Inflammatory macrophage treated with lipopolysaccharide for 1 hour (primary cell): ENCODE measurements around the gene ZNF664.

Source experiments
- DNase-seq, 2 donors: peaks; one replicate each; pipeline ENCODE4 v3.0.0-alpha.2; 2020 to 2022

ZNF664 gene

DNA sequence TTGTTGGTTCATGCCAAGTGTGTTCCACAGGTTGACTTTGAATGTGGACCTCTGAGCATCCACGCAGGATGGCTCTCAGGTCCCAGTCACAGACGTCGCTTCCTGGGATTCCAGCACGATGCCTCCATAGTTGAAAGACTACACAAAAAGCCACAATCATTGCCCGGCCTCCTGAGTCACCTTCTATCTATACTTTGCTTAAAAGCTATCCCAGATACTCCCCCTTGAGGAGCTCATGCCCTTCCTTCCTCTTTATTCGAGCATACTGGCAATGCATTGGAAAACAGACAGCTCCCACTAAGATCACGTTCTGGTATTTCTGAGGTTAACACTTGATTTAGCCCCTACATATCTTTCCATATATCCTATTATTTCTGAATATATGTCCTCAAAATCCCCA, 40.1 kb downstream of the ZNF664 start:
- DNase-seq: no peak

DNA sequence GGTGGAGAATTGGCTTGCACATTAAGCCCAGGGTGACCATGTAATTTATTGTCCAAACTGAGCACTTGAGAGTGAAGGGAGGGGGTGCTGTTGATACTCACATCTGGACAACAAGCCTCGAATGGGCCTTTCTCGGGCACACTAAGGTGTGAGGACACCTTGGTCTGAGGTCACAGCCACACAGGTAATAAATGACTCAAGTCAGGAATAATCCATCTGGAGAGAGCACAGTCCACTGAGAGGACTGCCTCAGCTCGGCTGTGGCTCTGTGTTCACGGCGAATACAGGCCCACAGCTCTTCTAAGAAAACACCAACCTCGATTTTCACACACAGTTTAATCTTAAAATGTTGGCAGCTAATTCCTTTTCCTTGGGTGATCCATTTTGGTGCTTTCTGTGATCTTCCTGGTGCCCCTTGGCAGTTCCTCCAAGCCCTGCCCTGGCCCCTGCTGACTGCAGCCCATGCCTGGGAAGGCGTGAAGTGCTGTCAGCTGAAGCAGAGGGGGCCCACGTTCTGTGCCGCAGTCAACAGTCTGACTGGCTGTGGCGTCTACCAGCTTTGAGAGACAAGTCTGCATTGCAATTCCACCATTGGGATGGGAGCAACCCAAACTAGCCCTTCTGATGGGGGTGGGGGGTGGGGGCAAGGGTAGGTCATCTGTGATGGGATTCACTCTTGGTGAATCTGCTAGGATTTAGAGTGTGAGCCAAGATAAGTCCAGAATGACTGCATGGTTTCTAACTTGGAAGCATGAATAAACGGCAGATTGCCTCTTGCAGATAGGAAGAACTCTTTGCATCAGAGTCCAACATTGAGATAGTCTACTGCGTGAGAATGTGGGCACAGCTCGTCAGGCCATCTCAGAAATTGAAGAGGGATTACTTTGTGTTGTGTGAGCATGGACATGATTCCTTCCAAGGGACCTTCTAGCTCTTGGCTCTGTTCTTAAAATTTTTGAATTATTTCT, 42.8 kb downstream of the ZNF664 start:
- no peak for DNase-seq

DNA sequence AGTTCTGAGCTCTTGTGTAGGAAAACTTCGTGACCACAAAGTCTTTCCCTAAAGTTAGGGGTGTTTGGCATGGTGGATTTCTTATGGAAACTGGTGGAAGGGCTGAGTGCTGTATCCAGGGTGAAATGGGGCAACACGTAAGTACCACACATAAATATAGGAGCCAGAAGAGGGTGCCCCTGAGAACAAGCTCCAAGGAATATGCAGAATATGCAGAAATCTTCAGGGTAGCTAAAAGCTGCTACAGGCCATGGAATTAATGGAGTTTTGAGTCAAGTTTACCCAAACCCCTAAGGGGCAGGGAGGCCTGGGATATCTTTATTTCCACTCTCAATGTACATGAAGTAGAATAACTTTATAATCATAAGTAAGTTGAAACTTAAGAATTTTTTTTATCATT, 44.0 kb downstream of the ZNF664 start:
- DNase-seq: no peak

DNA sequence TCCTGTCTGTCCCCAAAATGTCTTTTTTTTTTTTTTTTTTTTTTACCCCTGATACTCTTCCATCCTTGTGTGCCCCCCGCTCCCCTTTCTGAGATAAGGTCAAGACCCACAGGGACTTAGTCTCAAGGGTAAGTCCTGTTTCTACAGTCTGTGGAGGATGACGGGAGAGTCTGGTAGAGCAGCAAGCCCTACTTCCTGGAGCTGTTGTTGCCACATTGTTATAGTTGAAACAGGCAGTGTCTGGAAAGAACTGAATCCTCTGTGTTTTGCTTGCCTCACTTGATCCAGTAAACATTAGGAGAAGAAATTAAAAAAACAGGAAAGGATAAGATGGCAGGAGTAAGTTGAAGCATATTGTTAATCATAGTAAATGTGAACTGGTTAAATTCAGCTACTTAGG, 45.5 kb downstream of the ZNF664 start:
- DNase-seq: no peak

DNA sequence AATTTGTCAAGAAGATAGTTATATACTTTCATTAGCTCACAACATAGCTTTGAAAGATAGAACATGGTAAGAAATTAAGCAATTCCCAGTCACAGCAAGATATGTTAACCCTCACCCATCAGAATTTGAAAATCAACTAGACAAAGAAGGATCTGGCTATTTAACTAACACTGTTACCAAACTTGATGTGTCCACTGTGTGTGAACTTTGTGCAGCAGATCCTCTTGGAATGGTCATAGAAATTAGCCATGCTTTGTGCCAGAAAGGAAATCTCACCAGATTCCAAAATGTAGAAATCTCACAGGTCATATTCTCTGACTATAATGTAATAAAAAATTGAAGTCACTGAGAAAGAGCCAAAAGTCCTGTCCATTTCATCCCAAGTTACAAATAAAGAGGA, 46.1 kb downstream of the ZNF664 start:
- no peak for DNase-seq

DNA sequence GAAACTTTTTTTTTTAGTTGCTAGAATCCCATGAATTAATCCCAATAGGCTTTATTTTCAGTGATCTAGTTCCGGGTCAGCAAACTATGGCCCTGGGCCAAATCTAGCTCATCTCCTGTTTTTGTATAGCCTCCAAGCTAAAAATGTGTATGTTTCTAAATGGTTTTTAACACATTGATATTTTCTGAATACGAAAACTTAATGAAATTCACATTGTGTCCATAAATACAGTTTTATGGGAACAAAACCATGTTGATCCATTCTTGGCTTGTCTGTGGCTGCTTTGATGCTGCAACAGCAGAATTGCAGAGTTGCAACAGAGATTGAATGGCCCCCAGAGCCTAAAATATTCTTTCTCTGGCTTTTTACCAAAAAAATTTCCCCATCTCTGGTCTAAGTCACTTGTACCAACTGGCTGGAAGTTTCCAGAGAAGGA, 47.5 kb downstream of the ZNF664 start:
- DNase-seq: no peak

DNA sequence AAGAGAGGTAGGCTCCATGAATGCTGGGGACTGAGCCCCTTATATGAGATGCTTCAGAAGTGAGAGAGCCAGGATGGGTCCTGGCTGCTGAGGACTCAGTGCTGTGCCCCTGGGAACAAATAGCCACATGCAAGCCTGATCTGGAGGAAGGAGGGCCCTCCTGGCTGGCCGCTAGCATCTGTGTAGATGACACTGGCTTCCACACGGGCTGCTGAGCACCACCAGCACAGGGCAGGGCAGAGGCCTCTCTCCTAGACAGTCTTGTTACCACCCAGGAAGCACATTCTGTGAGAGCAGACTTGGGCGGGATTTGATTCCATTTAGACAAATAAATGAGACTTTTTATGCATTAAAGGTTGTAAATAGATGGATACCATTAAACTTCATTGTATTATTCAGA, 48.0 kb downstream of the ZNF664 start:
- DNase-seq: no peak

DNA sequence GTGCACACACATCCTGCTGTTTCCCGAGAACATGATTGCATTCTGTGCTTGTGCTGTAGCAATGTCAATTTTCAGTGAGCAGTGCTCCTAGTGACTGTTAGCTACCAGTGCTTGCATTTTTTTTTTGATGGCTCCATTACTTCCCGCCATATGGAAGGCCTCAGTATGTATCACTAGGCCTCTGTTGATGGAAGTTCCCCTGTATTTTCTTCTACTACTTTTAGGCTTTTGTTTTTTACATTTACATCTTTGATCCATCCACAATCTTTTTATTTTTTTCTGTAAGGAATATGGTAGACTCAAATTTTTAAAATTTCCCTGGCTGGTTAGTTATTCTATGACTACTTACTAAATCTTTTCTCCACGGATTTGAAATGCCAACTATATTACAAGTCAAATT, 49.1 kb downstream of the ZNF664 start:
- no peak for DNase-seq

DNA sequence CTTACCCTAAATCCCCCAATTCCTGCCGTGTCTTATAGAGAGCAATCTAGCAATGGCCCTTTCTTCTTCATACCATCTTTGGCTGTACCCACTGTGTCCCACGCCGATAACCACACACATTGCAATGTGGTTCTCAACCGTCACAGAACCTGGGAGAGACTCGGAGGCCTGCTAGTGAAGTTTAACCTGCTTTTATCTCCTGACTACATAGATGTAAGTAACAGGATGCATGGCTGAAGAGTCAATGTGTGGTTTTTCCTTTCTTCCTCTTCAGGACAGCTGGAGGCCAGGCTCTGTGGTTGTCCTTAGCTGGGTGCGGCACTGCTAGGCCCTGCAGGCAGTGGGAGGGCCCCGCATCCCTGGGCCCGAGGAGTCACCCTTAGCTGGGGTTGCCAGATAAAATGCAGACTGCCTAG, 51.3 kb downstream of the ZNF664 start:
- peak in 1 of 2 donors; percentile 31 for DNase-seq

DNA sequence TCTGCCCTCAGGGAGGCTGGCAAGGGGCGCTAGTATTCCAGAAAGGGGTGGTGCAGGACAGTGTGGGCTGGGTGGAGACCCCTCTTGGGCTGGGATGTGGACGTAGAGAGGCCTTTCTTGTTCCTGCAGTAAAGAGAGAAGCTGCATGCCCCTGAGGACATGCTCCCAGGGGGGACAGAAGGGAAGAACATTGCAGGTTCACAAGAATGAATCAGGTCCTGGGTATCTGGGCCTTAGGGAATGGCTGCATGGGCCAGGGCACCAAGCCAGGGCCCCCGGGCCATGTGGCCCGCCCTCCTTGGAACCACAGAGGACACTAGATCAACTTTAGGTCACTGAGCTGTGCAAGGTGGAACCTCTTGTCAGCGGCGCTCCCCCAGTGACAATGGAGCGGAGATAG, 51.8 kb downstream of the ZNF664 start:
- no peak for DNase-seq

DNA sequence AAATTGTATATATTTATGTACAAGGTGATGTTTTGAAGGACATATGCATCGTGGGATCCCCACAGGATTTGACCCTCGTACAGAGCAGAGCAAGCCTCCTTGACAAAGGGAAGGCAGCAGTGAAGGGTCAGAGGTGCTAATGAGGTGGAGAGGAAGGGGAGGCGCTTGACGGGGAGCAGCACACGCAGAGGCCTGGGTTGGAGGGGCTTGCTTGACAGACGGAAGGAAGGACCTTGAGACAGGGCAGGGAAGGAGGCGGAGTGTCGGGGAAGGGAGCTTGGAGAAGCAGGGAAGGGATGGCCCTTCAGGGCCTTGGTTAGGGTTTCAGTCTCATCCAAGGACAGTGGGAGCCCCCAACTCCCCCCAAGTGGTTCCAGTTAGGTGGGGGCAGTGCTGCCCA, 52.6 kb downstream of the ZNF664 start:
- DNase-seq: no peak

DNA sequence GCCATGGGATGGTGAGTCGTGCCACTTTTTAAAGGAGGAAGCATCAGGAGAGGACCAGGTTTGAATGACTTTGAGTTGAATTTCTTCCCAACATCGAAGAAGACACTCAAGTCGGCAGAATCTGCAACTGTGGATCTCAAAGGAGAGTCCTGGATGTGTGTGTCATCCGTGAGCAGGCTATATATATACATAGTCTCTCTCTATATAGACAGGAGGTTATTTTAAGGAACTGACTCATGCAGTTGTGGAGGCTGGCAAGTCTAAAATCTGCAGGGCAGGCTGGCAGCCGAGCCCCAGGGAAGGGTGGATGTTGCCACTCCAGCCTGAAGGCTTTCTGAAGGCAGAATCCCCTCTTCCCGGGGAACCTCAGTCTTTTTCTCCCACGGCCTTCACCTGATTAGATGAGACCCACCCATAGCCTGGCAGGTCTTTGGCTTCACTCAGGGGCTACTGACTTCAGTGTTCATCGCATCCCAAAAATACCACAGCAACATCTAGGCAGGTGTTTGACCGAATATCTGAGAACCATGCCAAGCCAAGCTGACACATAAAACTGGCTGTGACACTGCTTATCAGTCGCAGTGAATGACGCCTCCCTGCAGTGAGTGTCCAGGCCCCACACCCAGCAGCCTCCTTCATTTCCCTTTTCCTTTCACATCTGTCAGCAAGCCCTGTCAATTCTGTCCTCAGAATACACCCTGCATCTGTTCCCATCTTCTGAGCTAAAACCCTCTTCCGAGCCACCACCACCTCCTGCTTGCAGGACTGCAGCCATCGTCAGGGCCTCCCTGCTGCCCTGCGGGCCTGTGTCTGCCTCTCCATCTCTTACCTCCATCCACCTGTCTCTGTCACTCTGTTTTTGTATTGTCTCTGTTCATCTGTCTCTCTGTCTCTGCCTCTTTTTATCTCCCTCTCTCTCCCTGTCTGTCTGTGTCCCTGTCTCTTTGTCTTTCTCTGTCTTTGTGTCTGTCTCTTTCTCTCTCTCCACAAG, 54.0 kb downstream of the ZNF664 start:
- DNase-seq: peak; percentile 57 to 73

DNA sequence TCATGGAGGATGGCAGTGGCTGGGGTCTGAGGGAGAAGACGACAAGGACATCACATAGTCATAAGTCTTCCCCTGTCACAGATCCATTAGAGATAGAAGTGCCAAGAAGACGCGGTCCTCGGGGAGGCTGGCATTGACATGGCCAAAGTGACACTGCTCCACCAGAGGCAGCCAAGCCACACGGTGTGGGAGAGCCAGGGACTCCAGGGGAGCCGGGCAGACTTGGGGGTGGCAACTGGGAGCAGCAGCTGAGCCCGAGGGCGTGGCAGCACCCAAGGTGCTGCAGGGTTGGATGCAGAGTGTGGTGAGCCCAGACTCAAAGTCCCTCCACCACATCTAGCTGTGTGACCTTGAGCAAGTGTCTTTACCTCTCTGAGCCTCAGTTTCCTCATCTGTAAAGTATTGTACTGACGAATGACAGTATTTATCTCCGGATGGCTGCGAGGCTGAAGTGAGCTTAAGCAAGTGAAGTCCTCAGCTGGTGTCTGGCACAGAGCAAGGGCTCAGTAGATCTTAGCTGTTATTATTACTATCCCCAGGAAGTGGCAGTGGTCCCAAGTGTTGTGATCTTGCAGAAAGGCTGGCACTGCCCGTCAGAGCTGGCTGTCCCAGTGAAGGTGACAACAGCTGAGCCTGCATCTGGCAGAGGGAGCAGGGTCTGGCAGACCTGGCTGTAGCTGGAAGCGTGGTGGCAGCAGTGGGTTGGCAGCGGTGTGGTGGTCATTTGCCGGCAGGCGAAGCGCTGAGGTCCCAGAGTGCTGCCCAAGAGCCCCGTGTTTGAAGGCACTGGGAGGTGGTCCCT, 54.9 kb downstream of the ZNF664 start:
- no peak for DNase-seq

DNA sequence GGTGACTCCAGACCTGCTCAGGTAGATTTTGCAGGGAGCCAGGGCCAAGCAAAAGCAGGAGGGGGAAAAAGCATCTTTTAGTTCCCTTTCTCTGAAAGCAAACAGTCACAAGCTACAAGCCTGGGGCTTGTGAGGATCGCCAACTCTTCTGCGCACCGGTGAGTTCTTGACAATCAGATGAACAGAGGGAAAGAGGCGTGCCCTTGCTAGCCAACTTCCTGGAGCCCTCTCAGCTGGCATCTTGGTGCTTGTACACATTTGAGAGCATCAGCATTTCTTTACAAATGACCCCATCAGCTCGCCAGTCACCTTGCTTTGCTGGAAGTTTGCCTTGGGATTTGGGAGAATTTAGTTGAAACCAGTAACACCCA, 55.5 kb downstream of the ZNF664 start:
- DNase-seq: no peak

DNA sequence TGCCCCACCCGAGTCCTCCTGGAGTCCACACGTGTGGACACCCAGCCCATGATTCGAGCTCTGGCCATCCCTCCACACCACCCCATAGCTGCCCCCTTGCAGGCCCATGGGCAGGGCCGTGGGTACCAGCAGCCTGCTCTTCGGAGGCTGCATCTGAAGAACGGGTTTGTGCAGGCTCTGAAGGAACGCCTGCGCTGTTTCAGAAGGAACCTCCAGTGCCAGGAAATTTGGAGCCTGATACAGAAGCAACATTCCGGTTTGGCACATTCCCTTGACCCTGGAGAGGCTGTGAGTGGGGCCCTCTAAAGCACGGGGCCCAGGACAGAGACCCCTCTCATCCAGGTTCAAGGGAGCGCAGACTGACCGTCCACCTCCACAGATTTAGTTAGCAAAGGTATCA, 57.0 kb downstream of the ZNF664 start:
- DNase-seq: no peak

DNA sequence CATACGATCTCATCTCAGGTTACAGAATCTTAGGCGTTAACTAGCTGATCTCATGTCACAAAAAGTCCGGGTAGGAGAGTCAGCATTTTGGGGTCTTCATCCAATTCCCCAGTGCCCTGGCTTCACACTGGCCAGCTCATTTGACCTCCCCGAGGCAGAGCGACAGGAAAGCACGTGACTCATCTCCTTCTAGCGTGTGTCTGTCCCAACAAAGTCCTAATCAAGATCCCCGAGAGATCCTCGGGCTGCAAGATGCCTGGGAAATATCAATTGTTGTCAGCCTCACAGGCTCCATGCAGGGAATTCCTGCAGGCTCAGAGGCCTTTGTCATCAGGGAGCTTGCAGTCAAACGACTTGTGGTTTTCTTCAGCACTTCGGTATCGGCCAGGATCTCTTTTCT, 57.5 kb downstream of the ZNF664 start:
- DNase-seq: no peak

DNA sequence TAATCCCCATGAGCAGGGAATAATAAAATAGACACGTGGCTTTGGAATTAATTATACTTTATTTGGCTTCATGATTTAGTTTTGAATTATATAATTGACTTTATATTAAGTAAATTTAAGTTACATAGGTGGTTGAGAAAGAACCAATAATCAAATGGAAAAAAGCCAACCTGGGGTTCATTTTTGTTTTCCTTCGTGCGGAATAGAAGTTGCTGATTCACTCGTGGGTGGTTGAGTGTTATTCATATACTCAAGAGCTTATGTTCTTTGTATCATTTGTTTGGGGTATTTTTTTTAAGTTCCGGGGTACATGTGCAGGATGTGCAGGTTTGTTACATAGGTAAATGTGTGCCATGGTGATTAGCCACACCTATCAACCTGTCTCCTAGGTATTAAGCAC, 58.0 kb downstream of the ZNF664 start:
- no peak for DNase-seq

DNA sequence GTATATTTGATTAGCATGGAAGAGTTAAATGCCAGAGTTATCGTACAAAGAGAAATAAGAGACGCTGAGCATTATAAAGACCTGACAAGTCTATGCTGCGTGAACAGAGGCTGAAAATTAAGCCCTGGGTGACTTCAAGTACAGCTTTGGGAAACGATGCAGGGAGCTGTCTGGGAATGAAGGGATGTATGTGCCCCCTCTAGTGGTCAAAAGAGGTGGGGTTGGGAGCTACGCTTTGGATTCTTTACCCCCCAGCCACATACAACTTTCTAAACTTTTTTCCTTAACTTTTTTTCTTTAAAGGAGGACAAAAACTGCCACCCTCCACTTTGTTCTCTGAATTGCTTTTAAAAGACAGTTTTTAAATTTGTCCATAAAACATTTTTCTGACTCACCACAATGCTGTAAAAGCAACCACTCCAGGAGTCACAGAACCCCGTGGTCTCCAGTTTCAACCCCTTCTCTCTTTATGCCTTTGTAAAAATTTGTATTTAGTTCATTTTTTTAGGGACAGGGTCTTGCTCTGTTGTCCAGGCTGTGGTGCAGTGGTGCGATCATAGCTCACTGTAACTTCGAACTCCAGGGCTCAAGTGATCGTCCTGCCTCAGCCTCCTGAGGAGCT, 59.4 kb downstream of the ZNF664 start:
- DNase-seq: peak; percentile 25 to 75

DNA sequence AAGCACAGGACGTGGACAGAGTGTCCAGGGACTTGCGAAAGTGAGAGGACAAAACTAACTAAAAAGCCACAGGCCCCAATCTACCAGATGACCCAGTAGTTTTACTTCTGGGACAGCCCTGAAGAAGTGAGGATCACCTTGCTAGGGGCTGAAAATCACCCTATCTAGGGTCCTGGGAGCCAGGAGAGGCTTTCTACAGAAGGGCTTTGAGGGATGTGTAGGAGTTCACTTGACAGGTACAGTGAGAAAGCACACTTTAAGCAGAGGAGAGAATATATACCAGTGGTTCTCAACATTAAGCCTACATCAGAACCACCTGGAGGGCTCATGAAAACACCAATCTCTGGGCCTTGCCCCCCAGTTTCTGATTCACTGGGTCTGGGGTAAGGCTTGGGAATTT, 60.8 kb downstream of the ZNF664 start:
- DNase-seq: no peak

DNA sequence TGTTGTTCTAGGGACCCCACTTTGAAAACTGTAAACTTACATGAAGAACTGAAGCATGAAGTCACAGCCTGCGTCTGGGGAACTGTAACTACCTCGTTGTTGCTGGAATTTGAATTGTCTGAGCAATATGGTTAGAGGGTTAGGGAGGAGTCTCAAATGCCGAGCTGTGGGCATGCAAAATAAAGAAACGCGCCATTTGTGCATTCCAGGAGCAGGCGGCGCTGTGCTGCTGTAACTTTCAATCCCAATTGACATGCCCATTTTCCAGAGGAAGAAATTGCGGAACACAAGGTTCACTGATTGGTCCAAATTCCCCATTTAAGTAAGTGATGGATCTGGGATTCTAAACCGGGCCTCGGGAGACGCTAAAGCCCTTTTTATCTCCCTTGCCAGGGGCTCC, 61.3 kb downstream of the ZNF664 start:
- DNase-seq: no peak

DNA sequence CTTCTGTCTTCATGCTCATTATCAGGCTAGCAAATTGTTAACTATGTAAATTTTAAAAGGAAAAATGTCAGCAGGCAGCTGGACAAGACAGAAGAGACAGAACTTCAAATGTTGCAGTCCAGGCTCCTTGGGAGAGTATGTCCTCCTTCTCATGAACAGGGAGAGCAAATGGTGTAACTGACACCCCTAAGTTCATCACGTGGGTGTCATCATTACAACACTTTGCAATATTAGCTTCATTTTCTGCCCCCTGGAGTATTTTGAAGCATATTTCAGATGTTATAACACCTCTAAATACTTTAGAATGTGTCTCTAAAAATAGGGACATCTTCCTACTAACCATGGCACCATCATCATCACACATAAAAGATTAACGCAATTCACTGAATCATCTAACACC, 62.1 kb downstream of the ZNF664 start:
- DNase-seq: no peak

DNA sequence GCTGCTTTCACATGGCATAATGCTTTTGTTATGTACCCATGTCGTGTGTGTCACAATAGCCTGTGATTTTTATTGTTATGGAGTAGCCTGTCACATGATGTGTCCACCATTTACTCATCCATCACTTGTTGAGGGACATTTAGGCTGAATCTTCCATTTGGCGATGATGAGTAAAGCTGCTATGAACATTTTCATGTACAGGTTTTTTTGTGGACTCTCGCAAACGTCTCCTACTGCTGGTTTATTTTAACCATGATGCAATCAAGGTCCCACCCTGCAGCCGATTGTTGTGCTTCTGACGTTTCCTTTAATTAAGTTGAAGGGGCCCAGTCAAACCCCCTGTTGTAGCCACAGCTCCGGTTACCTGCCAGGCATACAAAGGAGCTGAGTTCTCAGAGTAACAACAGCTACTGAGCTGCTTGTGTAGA, 63.2 kb downstream of the ZNF664 start:
- no peak for DNase-seq
